22Rv1 (cell line): Measurements from ENCODE around the gene TRNT1.

Experiments
- ZFX ChIP-seq: fragments of 450-650 bp; IDR thresholded peaks from 2 replicates; pipeline ENCODE4 v1.6.1; 2017; ENCODE audit warnings: antibody characterized with exemption, borderline replicate concordance
- TF ChIP-seq, protein P1 (sequence below): fragments of 450-650 bp; IDR thresholded peaks from 2 replicates; pipeline ENCODE4 v1.5.1; 2017; ENCODE audit warnings: mild to moderate bottlenecking

DNA sequence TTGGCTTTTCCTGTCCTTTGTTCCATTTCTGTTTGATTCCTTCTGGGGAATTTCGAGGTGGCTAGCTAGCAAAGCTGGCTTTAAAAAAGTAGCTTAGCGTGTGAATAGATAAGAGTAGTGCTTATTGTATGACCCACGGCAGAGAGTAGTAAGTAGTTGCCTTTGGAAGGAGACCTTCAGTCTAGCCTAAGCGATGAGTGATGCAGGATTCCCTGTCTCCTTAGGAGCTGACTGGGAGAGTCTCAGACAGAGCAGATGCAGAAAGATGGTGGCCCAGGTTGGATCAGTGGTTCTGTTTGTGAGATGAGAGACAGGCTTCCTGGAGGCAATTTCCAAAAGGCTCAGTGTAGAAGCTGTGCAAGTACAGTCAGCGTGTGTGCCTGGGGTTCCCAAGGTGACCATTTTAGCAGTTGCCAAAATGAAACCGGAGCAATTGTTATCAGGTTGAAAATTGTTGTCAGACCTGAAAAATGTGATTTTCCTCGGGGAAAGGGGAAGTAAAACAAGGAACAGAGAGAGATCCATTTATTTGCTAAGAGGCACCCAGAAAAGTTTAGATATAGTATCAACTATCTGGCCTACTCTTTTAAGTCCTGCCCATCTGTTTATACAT, 15.9 kb upstream of the TRNT1 start:
- TF ChIP-seq, protein P1, sequence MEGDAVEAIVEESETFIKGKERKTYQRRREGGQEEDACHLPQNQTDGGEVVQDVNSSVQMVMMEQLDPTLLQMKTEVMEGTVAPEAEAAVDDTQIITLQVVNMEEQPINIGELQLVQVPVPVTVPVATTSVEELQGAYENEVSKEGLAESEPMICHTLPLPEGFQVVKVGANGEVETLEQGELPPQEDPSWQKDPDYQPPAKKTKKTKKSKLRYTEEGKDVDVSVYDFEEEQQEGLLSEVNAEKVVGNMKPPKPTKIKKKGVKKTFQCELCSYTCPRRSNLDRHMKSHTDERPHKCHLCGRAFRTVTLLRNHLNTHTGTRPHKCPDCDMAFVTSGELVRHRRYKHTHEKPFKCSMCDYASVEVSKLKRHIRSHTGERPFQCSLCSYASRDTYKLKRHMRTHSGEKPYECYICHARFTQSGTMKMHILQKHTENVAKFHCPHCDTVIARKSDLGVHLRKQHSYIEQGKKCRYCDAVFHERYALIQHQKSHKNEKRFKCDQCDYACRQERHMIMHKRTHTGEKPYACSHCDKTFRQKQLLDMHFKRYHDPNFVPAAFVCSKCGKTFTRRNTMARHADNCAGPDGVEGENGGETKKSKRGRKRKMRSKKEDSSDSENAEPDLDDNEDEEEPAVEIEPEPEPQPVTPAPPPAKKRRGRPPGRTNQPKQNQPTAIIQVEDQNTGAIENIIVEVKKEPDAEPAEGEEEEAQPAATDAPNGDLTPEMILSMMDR: no peak
- no peak for TF ChIP-seq ZFX
